Activated naive CD4-positive, alpha-beta T cell treated with anti-CD3 and anti-CD28 coated beads, Interleukin-2, amount 50 U/mL, for 24 hours (primary cell): ENCODE measurements around the gene LAMA3.

Experiments used
- H3K27ac Mint-ChIP-seq: one replicate; pipeline ENCODE4 v1.8.0; 2021; ENCODE audit warnings: mild to moderate bottlenecking, mixed read lengths
- H3K27me3 Mint-ChIP-seq: one replicate; pipeline ENCODE4 v1.8.0; 2021; ENCODE audit warnings: mixed read lengths
- H3K36me3 Mint-ChIP-seq: one replicate; pipeline ENCODE4 v1.8.0; 2021; ENCODE audit warnings: mixed read lengths
- H3K4me1 Mint-ChIP-seq: one replicate; pipeline ENCODE4 v1.8.0; 2021; ENCODE audit warnings: mixed read lengths
- H3K4me3 Mint-ChIP-seq: one replicate; pipeline ENCODE4 v1.8.0; 2021; ENCODE audit warnings: mild to moderate bottlenecking, mixed read lengths
- H3K9me3 Mint-ChIP-seq: one replicate; pipeline ENCODE4 v1.8.0; 2021; ENCODE audit warnings: mixed read lengths

Gene LAMA3

GRCh38 chr18:23752796-23753195, 63.5 kb downstream of the LAMA3 start:
- no peaks in the 10 kb centered on the region for H3K9me3 Mint-ChIP-seq
- no peaks in the 10 kb centered on the region for H3K4me1 Mint-ChIP-seq
- H3K4me3 Mint-ChIP-seq, result no peak overlapping the region
- H3K27me3 Mint-ChIP-seq, result peaks cover 2% of the 10 kb centered on the region
- no peaks in the 10 kb centered on the region for H3K36me3 Mint-ChIP-seq
- no peak overlapping the region for H3K27ac Mint-ChIP-seq

- Mint-ChIP-seq H3K36me3 (no peaks in the 10 kb centered on the region), H3K27ac (no peak overlapping the region), H3K4me3 (no peak overlapping the region), H3K4me1 (no peaks in the 10 kb centered on the region), H3K27me3 (no peaks in the 10 kb centered on the region), H3K9me3 (no peaks in the 10 kb centered on the region)
Measured at GRCh38 chr18:23756590-23757436, 67.6 kb downstream of the LAMA3 start.

GRCh38 chr18:23757437-23757733, 68.1 kb downstream of the LAMA3 start:
- H3K27ac Mint-ChIP-seq, result no peak overlapping the region
- H3K9me3 Mint-ChIP-seq, result no peaks in the 10 kb centered on the region

GRCh38 chr18:23758281-23758680, 69.0 kb downstream of the LAMA3 start:
- no peak overlapping the region for H3K4me3 Mint-ChIP-seq
- no peaks in the 10 kb centered on the region for H3K27me3 Mint-ChIP-seq
- no peak overlapping the region for H3K27ac Mint-ChIP-seq
- H3K4me1 Mint-ChIP-seq, result no peaks in the 10 kb centered on the region
- no peaks in the 10 kb centered on the region for H3K36me3 Mint-ChIP-seq
- no peaks in the 10 kb centered on the region for H3K9me3 Mint-ChIP-seq

More at GRCh38 chr18:23757437-23757733, 68.1 kb downstream of the LAMA3 start:
- no peak overlapping the region for H3K4me3 Mint-ChIP-seq
- no peaks in the 10 kb centered on the region for H3K4me1 Mint-ChIP-seq
- no peaks in the 10 kb centered on the region for H3K36me3 Mint-ChIP-seq
- no peaks in the 10 kb centered on the region for H3K27me3 Mint-ChIP-seq

DNA sequence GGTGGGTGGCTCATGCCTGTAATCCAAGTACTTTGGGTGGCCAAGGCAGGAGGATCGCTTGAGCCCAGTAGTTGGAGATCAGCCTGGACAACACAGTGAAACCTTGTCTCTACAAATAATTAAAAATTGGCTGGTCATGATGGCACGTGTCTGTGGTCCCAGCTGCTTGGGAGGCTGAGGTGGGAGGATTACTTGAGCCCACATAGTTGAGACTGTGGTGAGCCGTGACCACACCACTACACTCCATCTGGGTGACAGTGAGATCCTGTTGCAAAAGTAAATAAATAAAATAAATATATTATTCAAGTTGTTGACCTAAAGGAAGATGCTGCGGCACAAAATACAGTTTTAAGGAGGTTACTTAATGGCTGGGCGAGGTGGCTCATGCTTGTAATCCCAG, 72.7 kb downstream of the LAMA3 start:
- no peaks in the 10 kb centered on the region for H3K4me1 Mint-ChIP-seq
- peaks cover 2% of the 10 kb centered on the region for H3K9me3 Mint-ChIP-seq
- no peak overlapping the region for H3K4me3 Mint-ChIP-seq
- H3K36me3 Mint-ChIP-seq, result peaks cover 1% of the 10 kb centered on the region
- no peak overlapping the region for H3K27ac Mint-ChIP-seq
- no peaks in the 10 kb centered on the region for H3K27me3 Mint-ChIP-seq

DNA sequence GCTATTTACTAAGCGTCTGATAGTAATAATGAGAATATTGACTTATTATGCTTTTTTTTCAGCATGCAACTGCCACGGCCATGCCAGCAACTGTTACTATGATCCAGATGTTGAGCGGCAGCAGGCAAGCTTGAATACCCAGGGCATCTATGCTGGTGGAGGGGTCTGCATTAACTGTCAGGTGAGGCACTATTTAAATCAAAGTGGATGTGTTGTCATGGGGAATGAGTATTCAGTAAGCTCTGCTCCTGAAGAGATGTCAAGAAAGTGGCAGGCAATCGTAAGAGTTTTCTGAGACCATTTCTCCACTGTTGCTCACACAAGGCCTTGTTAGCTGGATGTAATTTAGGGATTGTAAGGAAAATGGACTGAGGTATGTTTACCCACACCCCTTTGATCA, 74.1 kb downstream of the LAMA3 start:
- Mint-ChIP-seq H3K9me3 (peaks cover 6% of the 10 kb centered on the region), H3K27me3 (peaks cover 6% of the 10 kb centered on the region), H3K4me1 (no peaks in the 10 kb centered on the region), H3K4me3 (no peak overlapping the region), H3K27ac (no peak overlapping the region), H3K36me3 (peaks cover 3% of the 10 kb centered on the region)

- H3K4me1 Mint-ChIP-seq, result no peaks in the 10 kb centered on the region
- peaks cover 3% of the 10 kb centered on the region for H3K36me3 Mint-ChIP-seq
- no peak overlapping the region for H3K4me3 Mint-ChIP-seq
- H3K27me3 Mint-ChIP-seq, result peaks cover 8% of the 10 kb centered on the region
- no peak overlapping the region for H3K27ac Mint-ChIP-seq
- H3K9me3 Mint-ChIP-seq, result peaks cover 10% of the 10 kb centered on the region
Measured at GRCh38 chr18:23765931-23766330, 76.7 kb downstream of the LAMA3 start.

DNA sequence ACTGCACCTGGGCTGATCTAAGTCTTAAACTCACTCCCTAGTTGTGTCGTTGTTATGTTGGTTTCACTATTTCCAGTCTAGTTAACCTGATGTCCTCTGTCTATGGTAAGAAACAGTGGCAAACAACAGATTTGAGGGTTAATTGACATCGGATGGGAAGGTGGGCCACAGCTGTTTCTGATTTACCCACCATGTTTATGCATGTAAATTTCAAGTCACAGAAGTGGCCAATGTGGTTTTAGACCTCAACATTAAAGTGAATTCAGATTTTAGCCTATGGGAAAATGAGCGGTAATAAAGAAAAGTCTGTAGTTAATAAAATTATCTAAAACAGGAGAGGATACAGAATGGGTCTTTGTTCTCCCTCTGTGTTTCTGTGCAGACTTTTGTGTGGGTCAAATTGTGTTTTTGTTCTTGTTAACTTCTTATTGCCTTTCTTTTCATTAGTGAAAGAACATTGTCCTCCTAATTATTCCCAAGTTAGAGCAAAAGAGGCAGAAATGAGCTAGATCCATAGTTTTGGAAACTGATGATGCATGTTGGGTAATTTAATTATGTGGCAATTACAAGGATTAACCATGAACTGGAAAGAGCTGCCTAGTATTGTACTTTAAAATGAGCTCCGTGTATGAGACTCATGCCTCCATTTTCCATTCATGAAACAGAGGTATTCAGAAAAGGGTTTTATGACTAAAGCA, 83.2 kb downstream of the LAMA3 start:
- Mint-ChIP-seq H3K9me3 (peaks cover 4% of the 10 kb centered on the region), H3K4me3 (no peak overlapping the region), H3K27ac (no peak overlapping the region), H3K4me1 (no peaks in the 10 kb centered on the region), H3K27me3 (peaks cover 8% of the 10 kb centered on the region), H3K36me3 (peaks cover 1% of the 10 kb centered on the region)

GRCh38 chr18:23776306-23776705, 87.1 kb downstream of the LAMA3 start:
- Mint-ChIP-seq H3K9me3 (no peaks in the 10 kb centered on the region), H3K36me3 (no peaks in the 10 kb centered on the region), H3K27ac (no peak overlapping the region), H3K27me3 (no peaks in the 10 kb centered on the region), H3K4me1 (no peaks in the 10 kb centered on the region), H3K4me3 (no peak overlapping the region)

DNA sequence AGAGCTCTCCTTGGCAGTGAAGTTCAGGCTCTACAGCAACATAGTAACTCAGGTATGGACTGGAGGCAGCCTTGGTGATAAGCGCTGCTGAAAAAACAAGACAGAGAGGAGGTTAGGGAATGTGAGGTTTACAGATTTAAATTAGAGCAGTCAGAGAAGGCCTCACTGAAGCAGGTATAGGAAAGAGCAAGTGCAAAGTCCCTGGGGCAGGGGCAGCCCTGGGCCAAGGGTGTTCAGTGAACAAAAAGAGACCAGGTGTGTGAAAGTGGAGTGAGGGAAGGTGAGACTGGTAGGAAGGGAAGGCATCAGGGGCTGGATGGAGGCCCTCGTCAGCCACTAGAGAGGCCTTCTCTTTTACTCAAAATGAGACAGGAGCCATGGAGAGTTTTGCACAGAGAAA, 89.6 kb downstream of the LAMA3 start:
- Mint-ChIP-seq H3K9me3 (no peaks in the 10 kb centered on the region), H3K36me3 (no peaks in the 10 kb centered on the region), H3K4me1 (no peaks in the 10 kb centered on the region), H3K4me3 (no peak overlapping the region), H3K27ac (no peak overlapping the region), H3K27me3 (no peaks in the 10 kb centered on the region)

GRCh38 chr18:23779696-23780303, 90.5 kb downstream of the LAMA3 start:
- no peak overlapping the region for H3K27ac Mint-ChIP-seq
- no peak overlapping the region for H3K4me3 Mint-ChIP-seq
- no peaks in the 10 kb centered on the region for H3K4me1 Mint-ChIP-seq
- H3K36me3 Mint-ChIP-seq, result no peaks in the 10 kb centered on the region
- no peaks in the 10 kb centered on the region for H3K9me3 Mint-ChIP-seq
- no peaks in the 10 kb centered on the region for H3K27me3 Mint-ChIP-seq

DNA sequence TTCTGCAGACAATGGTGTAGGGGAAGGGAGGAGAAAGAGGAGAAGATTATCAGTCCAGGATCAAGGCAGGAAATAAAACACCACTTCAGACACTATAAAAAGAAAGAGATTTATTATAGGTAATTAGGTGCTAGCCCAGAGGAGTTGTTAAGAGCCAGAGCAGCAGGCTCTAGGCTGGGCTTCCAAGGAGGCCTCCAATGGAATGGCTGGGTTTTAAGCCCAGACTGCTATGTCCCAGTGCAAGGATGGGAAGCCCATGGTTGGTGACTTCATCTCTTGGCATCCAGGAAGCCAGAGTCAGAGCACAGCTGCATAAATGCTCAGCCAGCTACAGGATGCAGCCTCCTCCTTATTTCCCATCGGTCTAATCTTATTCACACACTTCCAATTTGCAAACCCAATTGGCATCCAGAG, 95.6 kb downstream of the LAMA3 start:
- no peaks in the 10 kb centered on the region for H3K27me3 Mint-ChIP-seq
- no peak overlapping the region for H3K4me3 Mint-ChIP-seq
- H3K4me1 Mint-ChIP-seq, result no peaks in the 10 kb centered on the region
- H3K27ac Mint-ChIP-seq, result no peak overlapping the region
- peaks cover 7% of the 10 kb centered on the region for H3K9me3 Mint-ChIP-seq
- no peaks in the 10 kb centered on the region for H3K36me3 Mint-ChIP-seq

GRCh38 chr18:23793051-23793450, 103.8 kb downstream of the LAMA3 start:
- H3K36me3 Mint-ChIP-seq, result no peaks in the 10 kb centered on the region
- H3K4me1 Mint-ChIP-seq, result no peaks in the 10 kb centered on the region
- H3K27ac Mint-ChIP-seq, result no peak overlapping the region
- H3K9me3 Mint-ChIP-seq, result no peaks in the 10 kb centered on the region
- H3K27me3 Mint-ChIP-seq, result no peaks in the 10 kb centered on the region
- no peak overlapping the region for H3K4me3 Mint-ChIP-seq

GRCh38 chr18:23793985-23794867, 105.0 kb downstream of the LAMA3 start:
- Mint-ChIP-seq H3K27me3 (no peaks in the 10 kb centered on the region), H3K36me3 (no peaks in the 10 kb centered on the region), H3K27ac (peak overlapping the region; percentile 4), H3K9me3 (no peaks in the 10 kb centered on the region), H3K4me3 (no peak overlapping the region), H3K4me1 (no peaks in the 10 kb centered on the region)

GRCh38 chr18:23798249-23798648, 109.0 kb downstream of the LAMA3 start:
- H3K9me3 Mint-ChIP-seq, result no peaks in the 10 kb centered on the region
- H3K27ac Mint-ChIP-seq, result no peak overlapping the region
- no peaks in the 10 kb centered on the region for H3K36me3 Mint-ChIP-seq
- no peaks in the 10 kb centered on the region for H3K4me1 Mint-ChIP-seq
- H3K4me3 Mint-ChIP-seq, result no peak overlapping the region
- no peaks in the 10 kb centered on the region for H3K27me3 Mint-ChIP-seq
